Vagina (tissue), 2 donors: ENCODE data around the gene KRT71. TPM values are rescaled to one million over a fixed set of nuclear protein-coding genes. Genes with fewer than 3 reads are reported as not detected.

Source experiments
- DNase-seq, 2 donors: peaks; one replicate each; pipeline ENCODE4 v3.0.0-alpha.2; 2017; ENCODE audit errors: extremely low spot score in 2 of 2
- H3K27ac ChIP-seq: fragments of 200-600 bp; sonication (generic); one replicate; pipeline ENCODE4 v1.5.1; 2019
- H3K27me3 ChIP-seq: fragments of 200-600 bp; sonication (generic); one replicate; pipeline ENCODE4 v1.5.1; 2019
- H3K36me3 ChIP-seq, 2 donors: fragments of 200-600 bp; sonication (generic); one replicate each; pipeline ENCODE4 v1.5.1; 2017 to 2019
- H3K4me1 ChIP-seq: fragments of 200-600 bp; sonication (generic); one replicate; pipeline ENCODE4 v1.5.1; 2019
- H3K4me3 ChIP-seq, 2 donors: fragments of 200-600 bp; sonication (generic); 1 replicate in 1 of 2; 2 replicates in 1 of 2; pipeline ENCODE4 v1.5.1; 2016 to 2019
- H3K9me3 ChIP-seq: fragments of 200-600 bp; sonication (generic); one replicate; pipeline ENCODE4 v1.5.1; 2019
- CTCF ChIP-seq, 3 experiments: fragments of 450-650 bp in 2 of 3; fragments of 200-600 bp in 1 of 3; sonication (generic) in 1 of 3; IDR thresholded peaks; one replicate each; pipeline ENCODE4 v1.5.1; 2017 to 2019; ENCODE audit warnings: antibody characterized with exemption in 3 of 3, mild to moderate bottlenecking in 2 of 3, moderate library complexity in 2 of 3
- POLR2A ChIP-seq, 2 donors: fragments of 450-650 bp; IDR thresholded peaks; one replicate each; pipeline ENCODE4 v1.6.1; 2017; ENCODE audit warnings: antibody characterized with exemption in 2 of 2, mild to moderate bottlenecking in 2 of 2, moderate library complexity in 2 of 2
- POLR2AphosphoS5 ChIP-seq, 2 donors: sonication (generic); formaldehyde crosslinking; IDR thresholded peaks; one replicate each; pipeline ENCODE4 v1.9.0; 2017; ENCODE audit warnings: antibody characterized with exemption in 2 of 2, mild to moderate bottlenecking in 2 of 2, low read depth in 1 of 2; ENCODE audit not compliant: insufficient read depth in 1 of 2
- intact Hi-C: fragments of 100-400 bp; cut with DNase I; formaldehyde crosslinking; loops from one replicate; pipeline ENCODE4 v1.15.1; 2023
- total RNA-seq: library from RNA; depleted of rRNA; stranded (reverse); fragments of >200 nt; gene quantifications from one replicate; pipeline ENCODE4 v1.2.3, GENCODE V29; 2016

The KRT71 gene
- total RNA-seq, 1 donor from 2014 or later: not detected

- Histone ChIP-seq H3K4me3 (no peak overlapping the region), H3K4me1 (no peaks in the 10 kb centered on the region), H3K36me3 (no peaks in the 10 kb centered on the region), H3K27ac (no peak overlapping the region), H3K27me3 (no peaks in the 10 kb centered on the region), H3K9me3 (no peaks in the 10 kb centered on the region)
- intact Hi-C loops: loop anchor here (5.0 kb wide), 1 partner anchor 296 kb away; no protein-coding TSS in a partner anchor
- DNase-seq: no peak
- TF ChIP-seq POLR2A (IDR thresholded peaks at IDR 0.05) (no peak), POLR2AphosphoS5 (IDR thresholded peaks at IDR 0.05; ENCODE audit: insufficient read depth in 1 of 2, low read depth in 1 of 2) (peak in 1 of 2 donors; percentile 36)
Measured at GRCh38 chr12:52581481-52581880, 28.5 kb upstream of the KRT71 start.

- no peak for DNase-seq
- intact Hi-C loops: loop anchor here (5.0 kb wide), 1 partner anchor 296 kb away; no protein-coding TSS in a partner anchor
Measured at GRCh38 chr12:52581066-52581465, 28.1 kb upstream of the KRT71 start.

GRCh38 chr12:52580496-52580895, 27.6 kb upstream of the KRT71 start:
- intact Hi-C loops: loop anchor here (5.0 kb wide), 1 partner anchor 297 kb away; no protein-coding TSS in a partner anchor
- Histone ChIP-seq H3K4me1 (no peaks in the 10 kb centered on the region), H3K27me3 (no peaks in the 10 kb centered on the region), H3K4me3 (no peak overlapping the region), H3K36me3 (no peaks in the 10 kb centered on the region), H3K27ac (peak overlapping the region; percentile 21), H3K9me3 (no peaks in the 10 kb centered on the region)
- DNase-seq: no peak
- TF ChIP-seq POLR2A (IDR thresholded peaks at IDR 0.05) (no peak), POLR2AphosphoS5 (IDR thresholded peaks at IDR 0.05; ENCODE audit: insufficient read depth in 1 of 2, low read depth in 1 of 2) (no peak), CTCF (IDR thresholded peaks at IDR 0.05) (no peak)

More at GRCh38 chr12:52581066-52581465, 28.1 kb upstream of the KRT71 start:
- Histone ChIP-seq H3K9me3 (no peaks in the 10 kb centered on the region), H3K4me1 (no peaks in the 10 kb centered on the region), H3K36me3 (no peaks in the 10 kb centered on the region), H3K4me3 (no peak overlapping the region), H3K27ac (peak overlapping the region; percentile 18), H3K27me3 (no peaks in the 10 kb centered on the region)
- no peak for TF ChIP-seq CTCF (IDR thresholded peaks at IDR 0.05)
- TF ChIP-seq POLR2AphosphoS5 (IDR thresholded peaks at IDR 0.05; ENCODE audit: insufficient read depth in 1 of 2, low read depth in 1 of 2): no peak
- TF ChIP-seq POLR2A (IDR thresholded peaks at IDR 0.05): no peak

GRCh38 chr12:52579468-52580465, 26.8 kb upstream of the KRT71 start:
- H3K4me3 ChIP-seq: no peak overlapping the region
- TF ChIP-seq CTCF (IDR thresholded peaks at IDR 0.05) (no peak), POLR2AphosphoS5 (IDR thresholded peaks at IDR 0.05; ENCODE audit: insufficient read depth in 1 of 2, low read depth in 1 of 2) (no peak), POLR2A (IDR thresholded peaks at IDR 0.05) (no peak)
- no peak for DNase-seq
- H3K9me3 ChIP-seq: no peaks in the 10 kb centered on the region
- peak overlapping the region; percentile 21 for H3K27ac ChIP-seq
- intact Hi-C loops: loop anchor here (5.0 kb wide), 1 partner anchor 298 kb away; no protein-coding TSS in a partner anchor
- H3K4me1 ChIP-seq: no peaks in the 10 kb centered on the region
- H3K27me3 ChIP-seq: no peaks in the 10 kb centered on the region
- no peaks in the 10 kb centered on the region for H3K36me3 ChIP-seq

- intact Hi-C loops: no loop called here
- no peak for DNase-seq
- TF ChIP-seq POLR2A (IDR thresholded peaks at IDR 0.05) (no peak), CTCF (IDR thresholded peaks at IDR 0.05) (no peak)
- H3K36me3 ChIP-seq: no peaks in the 10 kb centered on the region
- H3K27me3 ChIP-seq: no peaks in the 10 kb centered on the region
- H3K27ac ChIP-seq: peak overlapping the region; percentile 5
- no peak overlapping the region for H3K4me3 ChIP-seq
- H3K9me3 ChIP-seq: no peaks in the 10 kb centered on the region
- no peaks in the 10 kb centered on the region for H3K4me1 ChIP-seq
Measured at GRCh38 chr12:52578469-52578868, 25.5 kb upstream of the KRT71 start.
